HG02678 (cell line): Measurements from ENCODE around the gene EXOC4.

Experiments used
- ATAC-seq: cut with Tn5 transposase; IDR thresholded peaks from one replicate; pipeline ENCODE4 v1.9.1; 2021; ENCODE audit warnings: mild to moderate bottlenecking, moderate library complexity; ENCODE audit not compliant: unreplicated experiment

Gene EXOC4

GRCh38 chr7:133693281-133693680 is 440.4 kb downstream of the EXOC4 start:
- no peak for ATAC-seq

- no peak for ATAC-seq
Observed at GRCh38 chr7:133696056-133696455, 443.2 kb downstream of the EXOC4 start.

- no peak for ATAC-seq
Observed at GRCh38 chr7:133697585-133697984, 444.7 kb downstream of the EXOC4 start.

GRCh38 chr7:133698127-133698526 is 445.2 kb downstream of the EXOC4 start:
- ATAC-seq: no peak

GRCh38 chr7:133699386-133699785 is 446.5 kb downstream of the EXOC4 start:
- no peak for ATAC-seq

- ATAC-seq: no peak
Observed at GRCh38 chr7:133702078-133702477, 449.2 kb downstream of the EXOC4 start.

GRCh38 chr7:133702960-133703359 is 450.1 kb downstream of the EXOC4 start:
- ATAC-seq: no peak

GRCh38 chr7:133703547-133703946 is 450.7 kb downstream of the EXOC4 start:
- no peak for ATAC-seq

- ATAC-seq: no peak
Observed at GRCh38 chr7:133704453-133704852, 451.6 kb downstream of the EXOC4 start.

GRCh38 chr7:133705596-133705995 is 452.7 kb downstream of the EXOC4 start:
- ATAC-seq: no peak

GRCh38 chr7:133706016-133706415 is 453.1 kb downstream of the EXOC4 start:
- no peak for ATAC-seq

GRCh38 chr7:133709036-133709880 is 456.4 kb downstream of the EXOC4 start:
- no peak for ATAC-seq

- ATAC-seq: no peak
Observed at GRCh38 chr7:133712544-133712943, 459.7 kb downstream of the EXOC4 start.

- no peak for ATAC-seq
Observed at GRCh38 chr7:133714654-133715053, 461.8 kb downstream of the EXOC4 start.

GRCh38 chr7:133718131-133718530 is 465.3 kb downstream of the EXOC4 start:
- ATAC-seq: no peak

GRCh38 chr7:133723044-133723443 is 470.2 kb downstream of the EXOC4 start:
- no peak for ATAC-seq

GRCh38 chr7:133724148-133724547 is 471.3 kb downstream of the EXOC4 start:
- no peak for ATAC-seq

- ATAC-seq: no peak
Observed at GRCh38 chr7:133724694-133725093, 471.8 kb downstream of the EXOC4 start.

- ATAC-seq: no peak
Observed at GRCh38 chr7:133727476-133728214, 474.8 kb downstream of the EXOC4 start.

GRCh38 chr7:133730360-133730759 is 477.5 kb downstream of the EXOC4 start:
- no peak for ATAC-seq

GRCh38 chr7:133733401-133733800 is 480.5 kb downstream of the EXOC4 start:
- no peak for ATAC-seq

GRCh38 chr7:133735222-133735621 is 482.3 kb downstream of the EXOC4 start:
- ATAC-seq: no peak
